Dermis lymphatic vessel endothelial cell (primary cell): Measurements from ENCODE around the gene SPINK7. TPM values are rescaled to one million over a fixed set of nuclear protein-coding genes. Genes with fewer than 3 reads are reported as not detected.

Source experiments
- total RNA-seq: library from RNA; depleted of rRNA; stranded (reverse); fragments of >200 nt; gene quantifications from 2 replicates; pipeline ENCODE4 v1.2.1, GENCODE V29; 2014

Gene SPINK7
- total RNA-seq, result not detected in 2 replicates

GRCh38 chr5:148312153-148312552, at the start of gene SPINK7:
SPINK7 (plus strand) TSS chr5:148312423; CDS start chr5:148312484, 61 bp downstream.

GRCh38 chr5:148268566-148268965, 43.7 kb upstream of the SPINK7 start, which contains the start of gene SPINK13:
SPINK13 (plus strand) TSS chr5:148268794; CDS start chr5:148270073, 1,279 bp downstream.

DNA sequence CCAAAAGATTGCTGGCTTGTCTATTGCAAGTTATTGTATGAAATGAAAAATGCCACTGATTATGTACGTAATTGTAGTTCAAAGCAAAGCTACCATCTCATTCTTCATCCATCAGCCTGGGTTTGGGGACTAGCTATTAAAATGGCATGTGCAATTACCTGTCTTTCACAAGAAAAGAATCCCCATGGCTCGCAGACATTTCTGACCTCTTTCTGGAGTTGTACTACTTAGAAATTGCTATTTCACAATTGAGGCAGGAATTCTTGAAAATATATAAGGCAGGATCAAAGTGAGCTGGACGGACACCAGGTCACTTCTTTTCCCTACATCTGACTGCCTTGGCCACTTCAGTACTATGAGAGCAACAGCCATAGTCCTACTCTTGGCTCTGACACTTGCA, 23.0 kb downstream of the SPINK7 start, which contains the start of gene SPINK9:
Gene SPINK9, plus strand, starts transcription at position 301 of the 400 bp plus-strand sequence. Its CDS starts 55 bp downstream, at position 356.

Other genes starting within 250 kb of the SPINK7 start
- gene SPINK5, start 248.4 kb upstream of the SPINK7 start, total RNA-seq, result 0.09 TPM in 1 of 2 replicates, not detected in the other
- gene SPINK14, start 143.9 kb upstream of the SPINK7 start, total RNA-seq, result not detected in 2 replicates
- gene SPINK6, start 109.4 kb upstream of the SPINK7 start, total RNA-seq, result not detected in 2 replicates
- not detected in 2 replicates for gene MARCOL, start 73.9 kb upstream of the SPINK7 start, total RNA-seq
- gene SPINK13, start 43.6 kb upstream of the SPINK7 start, total RNA-seq, result not detected in 2 replicates
- not detected in 2 replicates for gene SPINK9, start 23.1 kb downstream of the SPINK7 start, total RNA-seq
- 45.7 and 48.0 TPM in 2 replicates for gene FBXO38, start 71.5 kb downstream of the SPINK7 start, total RNA-seq